DND-41 (cell line): ENCODE results near the gene MMRN2.
A peak's percentile ranks its signal among the peaks of the same experiment; 100 is the strongest.

Experiments
- ATAC-seq: fragments of 200-7000 bp; cut with Tn5 transposase; 3 replicates; pipeline ENCODE4 v1.9.1; 2021; ENCODE audit warnings: low read depth; ENCODE audit not compliant: insufficient read depth
- DNase-seq: peaks from one replicate; pipeline ENCODE4 v3.0.0-alpha.2; 2020
- H2AFZ ChIP-seq: 2 replicates; pipeline ENCODE4 v1.6.0; 2012; ENCODE audit warnings: low read depth, low read length
- H3K27ac ChIP-seq: 2 replicates; pipeline ENCODE4 v1.5.1; 2012; ENCODE audit warnings: low read length, inconsistent platforms
- H3K27me3 ChIP-seq: fragments of 200-600 bp; sonication (generic); 2 replicates; pipeline ENCODE4 v1.6.0; 2012; ENCODE audit warnings: low read length, mild to moderate bottlenecking, inconsistent platforms; ENCODE audit not compliant: insufficient read depth, poor library complexity
- H3K36me3 ChIP-seq: 2 replicates; pipeline ENCODE4 v1.5.1; 2012; ENCODE audit warnings: low read length, inconsistent platforms; ENCODE audit not compliant: insufficient read depth
- H3K4me1 ChIP-seq: 2 replicates; pipeline ENCODE4 v1.5.1; 2012; ENCODE audit warnings: mild to moderate bottlenecking, low read length; ENCODE audit not compliant: insufficient read depth
- H3K4me2 ChIP-seq: 2 replicates; pipeline ENCODE4 v1.6.0; 2012; ENCODE audit warnings: mild to moderate bottlenecking, moderate library complexity, low read length, inconsistent platforms; ENCODE audit not compliant: insufficient read depth
- H3K4me3 ChIP-seq, 2 experiments: fragments of 200-600 bp in 1 of 2; shearing (Covaris generic) in 1 of 2; 2 replicates each; pipeline ENCODE4 v1.5.1; 2012 to 2016; ENCODE audit warnings: inconsistent platforms in 2 of 2, low read length in 2 of 2, mild to moderate bottlenecking in 2 of 2, low read depth in 1 of 2, moderate library complexity in 1 of 2
- H3K79me2 ChIP-seq: 2 replicates; pipeline ENCODE4 v1.6.0; 2012; ENCODE audit warnings: low read length, inconsistent platforms; ENCODE audit not compliant: insufficient read depth
- H3K9ac ChIP-seq: 2 replicates; pipeline ENCODE4 v1.6.0; 2012; ENCODE audit warnings: low read depth, mild to moderate bottlenecking, inconsistent platforms, low read length, moderate library complexity
- H3K9me3 ChIP-seq: 2 replicates; pipeline ENCODE4 v1.5.1; 2012; ENCODE audit warnings: low read length, moderate library complexity, mild to moderate bottlenecking, inconsistent platforms; ENCODE audit not compliant: insufficient read depth, severe bottlenecking
- H4K20me1 ChIP-seq: 2 replicates; pipeline ENCODE4 v1.6.0; 2012; ENCODE audit warnings: low read length; ENCODE audit not compliant: insufficient read depth
- EZH2 ChIP-seq: IDR thresholded peaks from 3 replicates; pipeline ENCODE4 v1.6.1; 2012; ENCODE audit warnings: borderline replicate concordance, low read depth, mild to moderate bottlenecking, moderate library complexity, low read length, inconsistent platforms; ENCODE audit not compliant: severe bottlenecking
- TF ChIP-seq, protein P1 (sequence below): IDR thresholded peaks from 2 replicates; pipeline ENCODE4 v1.5.1; 2012; ENCODE audit warnings: borderline replicate concordance, low read length, moderate library complexity, mild to moderate bottlenecking; ENCODE audit not compliant: poor library complexity, severe bottlenecking; ENCODE audit errors: extremely low read depth

Gene MMRN2

GRCh38 chr10:86900955-86901354 is 56.5 kb downstream of the MMRN2 start:
- peaks cover 2% of the 10 kb centered on the region for H3K9me3 ChIP-seq
- peaks cover 16% of the 10 kb centered on the region for H3K36me3 ChIP-seq

GRCh38 chr10:86899670-86900276 is 57.6 kb downstream of the MMRN2 start:
- Histone ChIP-seq H3K27ac (no peak overlapping the region), H3K9me3 (no peaks in the 10 kb centered on the region), H3K9ac (no peak overlapping the region), H3K4me2 (no peak overlapping the region), H3K4me1 (no peaks in the 10 kb centered on the region), H2AFZ (no peak overlapping the region), H3K4me3 (no peak overlapping the region), H3K36me3 (peaks cover 16% of the 10 kb centered on the region), H4K20me1 (no peaks in the 10 kb centered on the region), H3K79me2 (no peaks in the 10 kb centered on the region), H3K27me3 (peaks cover 5% of the 10 kb centered on the region)
- TF ChIP-seq, protein P1, sequence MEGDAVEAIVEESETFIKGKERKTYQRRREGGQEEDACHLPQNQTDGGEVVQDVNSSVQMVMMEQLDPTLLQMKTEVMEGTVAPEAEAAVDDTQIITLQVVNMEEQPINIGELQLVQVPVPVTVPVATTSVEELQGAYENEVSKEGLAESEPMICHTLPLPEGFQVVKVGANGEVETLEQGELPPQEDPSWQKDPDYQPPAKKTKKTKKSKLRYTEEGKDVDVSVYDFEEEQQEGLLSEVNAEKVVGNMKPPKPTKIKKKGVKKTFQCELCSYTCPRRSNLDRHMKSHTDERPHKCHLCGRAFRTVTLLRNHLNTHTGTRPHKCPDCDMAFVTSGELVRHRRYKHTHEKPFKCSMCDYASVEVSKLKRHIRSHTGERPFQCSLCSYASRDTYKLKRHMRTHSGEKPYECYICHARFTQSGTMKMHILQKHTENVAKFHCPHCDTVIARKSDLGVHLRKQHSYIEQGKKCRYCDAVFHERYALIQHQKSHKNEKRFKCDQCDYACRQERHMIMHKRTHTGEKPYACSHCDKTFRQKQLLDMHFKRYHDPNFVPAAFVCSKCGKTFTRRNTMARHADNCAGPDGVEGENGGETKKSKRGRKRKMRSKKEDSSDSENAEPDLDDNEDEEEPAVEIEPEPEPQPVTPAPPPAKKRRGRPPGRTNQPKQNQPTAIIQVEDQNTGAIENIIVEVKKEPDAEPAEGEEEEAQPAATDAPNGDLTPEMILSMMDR: peak; percentile 42
- TF ChIP-seq EZH2: no peak
- no peak for ATAC-seq
- peak; percentile 8 for DNase-seq

More at GRCh38 chr10:86900955-86901354, 56.5 kb downstream of the MMRN2 start:
- H3K27ac ChIP-seq: no peak overlapping the region
- no peaks in the 10 kb centered on the region for H3K79me2 ChIP-seq
- H4K20me1 ChIP-seq: no peaks in the 10 kb centered on the region
- no peak overlapping the region for H3K9ac ChIP-seq
- no peak for TF ChIP-seq EZH2
- TF ChIP-seq, protein P1: no peak
- no peak overlapping the region for H2AFZ ChIP-seq
- H3K4me3 ChIP-seq: no peak overlapping the region
- H3K27me3 ChIP-seq: peaks cover 5% of the 10 kb centered on the region
- H3K4me1 ChIP-seq: no peaks in the 10 kb centered on the region
- DNase-seq: no peak
- H3K4me2 ChIP-seq: no peak overlapping the region
- no peak for ATAC-seq

GRCh38 chr10:86899132-86899531 is 58.3 kb downstream of the MMRN2 start:
- DNase-seq (no peak), ATAC-seq (no peak)
- Histone ChIP-seq H3K27me3 (peaks cover 5% of the 10 kb centered on the region), H3K27ac (no peak overlapping the region), H3K79me2 (no peaks in the 10 kb centered on the region), H3K4me3 (no peak overlapping the region), H3K9ac (no peak overlapping the region), H3K4me1 (no peaks in the 10 kb centered on the region), H3K4me2 (no peak overlapping the region), H4K20me1 (no peaks in the 10 kb centered on the region), H3K9me3 (no peaks in the 10 kb centered on the region), H3K36me3 (peaks cover 16% of the 10 kb centered on the region), H2AFZ (no peak overlapping the region)
- TF ChIP-seq, protein P1: no peak
- no peak for TF ChIP-seq EZH2

GRCh38 chr10:86898511-86898910 is 58.9 kb downstream of the MMRN2 start:
- DNase-seq (no peak), ATAC-seq (no peak)
- Histone ChIP-seq H3K9ac (no peak overlapping the region), H3K27me3 (peaks cover 5% of the 10 kb centered on the region), H2AFZ (no peak overlapping the region), H3K79me2 (no peaks in the 10 kb centered on the region), H3K27ac (no peak overlapping the region), H3K4me2 (no peak overlapping the region), H3K36me3 (peaks cover 16% of the 10 kb centered on the region), H3K4me3 (no peak overlapping the region), H3K4me1 (no peaks in the 10 kb centered on the region), H3K9me3 (no peaks in the 10 kb centered on the region), H4K20me1 (no peaks in the 10 kb centered on the region)
- TF ChIP-seq, protein P1: no peak
- TF ChIP-seq EZH2: no peak
